AG08396 (cell line): Measurements from ENCODE around the gene HDAC2.
A peak's percentile ranks its signal among the peaks of the same experiment; 100 is the strongest.
"Not testable (repeated sequence)": the region's sequence is repeated elsewhere in the genome, so short reads cannot be mapped to it uniquely, and the experiment has no call there.

Experiments
- DNase-seq: peaks from one replicate; pipeline ENCODE4 v3.0.0; 2012; ENCODE audit warnings: low spot score, mixed read lengths

The HDAC2 gene

DNA sequence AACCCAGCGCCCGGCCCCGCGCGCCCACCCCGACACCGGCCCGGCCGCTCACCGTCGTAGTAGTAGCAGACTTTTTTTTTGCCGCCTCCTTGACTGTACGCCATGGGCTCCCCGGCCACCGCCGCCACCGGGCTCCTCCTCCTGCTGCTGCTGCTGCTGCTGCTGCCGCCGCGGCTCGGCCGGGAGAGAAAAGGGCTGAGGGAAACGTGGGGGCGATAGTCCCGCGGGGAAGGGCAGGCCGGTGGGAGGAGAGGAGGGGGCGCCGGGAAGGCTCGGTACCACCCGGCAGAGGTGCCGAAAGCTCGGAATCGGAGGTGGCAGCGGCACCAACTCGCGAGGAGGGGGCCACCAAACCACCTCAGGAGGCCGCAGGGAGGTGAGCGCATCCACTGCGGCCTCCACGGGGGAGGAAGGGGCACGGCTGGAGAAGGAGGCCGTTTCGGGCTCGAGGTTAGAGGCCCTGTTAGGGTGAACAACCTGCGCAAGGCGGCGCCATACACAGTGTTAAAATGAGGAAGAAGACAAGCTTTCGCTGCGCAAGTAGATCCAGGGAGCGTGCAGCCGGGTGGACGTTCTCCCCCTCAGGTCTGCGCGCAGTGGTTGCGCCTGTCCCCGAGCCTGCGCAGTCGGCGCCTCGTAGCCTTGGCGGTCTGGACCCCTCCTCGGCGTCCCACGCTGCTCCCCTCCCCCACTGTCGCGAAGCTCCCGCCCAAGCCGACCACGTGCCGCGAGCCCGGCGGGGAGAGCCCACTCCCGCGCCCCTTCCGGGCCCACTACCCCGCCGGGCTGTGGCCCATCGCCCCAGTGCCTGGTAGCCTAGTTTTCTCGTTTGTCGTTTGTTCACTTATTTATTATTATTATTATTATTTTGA lies at the start of gene HDAC2:
Gene HDAC2 (minus strand): TSS at position 344 of the 872 bp plus-strand sequence. CDS start 240 bp downstream, at position 104.
- DNase-seq: peak; percentile 93

DNA sequence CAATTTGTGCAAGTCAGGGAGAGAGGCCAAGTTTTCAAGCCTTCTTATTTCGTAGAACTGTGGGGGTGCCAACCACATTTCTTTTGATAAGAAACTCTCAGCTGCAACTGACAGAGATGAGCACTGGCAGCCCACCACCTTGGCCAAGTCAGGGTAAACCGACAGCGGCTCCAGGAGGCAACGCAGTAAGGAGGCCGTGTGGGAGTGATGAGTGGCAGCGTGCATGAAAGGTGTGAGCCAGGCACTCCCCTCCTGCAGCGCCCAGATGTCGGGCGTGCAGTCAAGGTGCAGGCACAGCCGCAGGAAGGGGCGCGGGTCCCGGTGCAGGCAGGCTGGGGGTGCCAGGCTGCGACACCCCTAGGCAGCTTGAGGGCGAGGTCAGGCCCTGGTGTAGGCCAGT lies 49.2 kb upstream of the HDAC2 start:
- no peak for DNase-seq

DNA sequence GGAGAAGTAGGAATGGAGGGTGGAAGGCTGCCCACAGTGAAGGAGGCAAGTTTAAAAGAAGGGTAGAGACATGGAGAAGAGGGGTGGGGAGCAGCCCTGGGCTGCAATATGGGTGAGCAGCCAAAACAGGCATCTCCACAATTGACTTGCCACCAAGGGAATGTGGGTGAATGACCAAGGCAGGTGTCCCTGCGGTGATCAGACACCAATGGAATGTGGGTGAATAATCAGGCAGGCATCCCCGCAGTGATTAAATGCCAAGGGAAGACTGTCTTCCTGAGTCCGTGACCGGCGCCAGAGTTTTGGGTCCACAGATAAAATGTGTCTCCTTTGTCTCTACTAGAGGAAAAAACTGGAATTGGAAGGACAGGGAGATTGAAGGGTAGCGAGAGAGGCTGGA lies 46.2 kb upstream of the HDAC2 start:
- not testable (repeated sequence) for DNase-seq

DNA sequence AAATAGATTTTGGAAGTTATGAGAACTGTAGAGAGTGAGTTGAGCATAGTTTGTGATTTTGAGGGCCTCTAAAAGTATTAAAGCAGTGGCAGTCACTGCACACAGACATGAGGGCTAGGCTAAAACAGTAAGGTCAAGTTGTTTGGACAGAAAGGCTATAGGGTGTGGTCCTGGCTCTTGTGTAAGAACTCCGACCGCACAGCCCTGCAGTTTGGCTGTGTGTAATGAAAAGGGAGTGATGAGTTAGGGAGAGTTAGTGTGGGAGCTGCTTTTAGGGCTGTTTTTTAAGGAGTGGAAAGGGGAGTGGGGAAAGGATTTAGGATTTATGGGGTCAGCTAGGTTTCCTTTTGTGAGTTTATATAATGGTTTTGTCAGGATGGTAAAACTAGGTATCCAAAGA lies 43.2 kb upstream of the HDAC2 start:
- not testable (repeated sequence) for DNase-seq

DNA sequence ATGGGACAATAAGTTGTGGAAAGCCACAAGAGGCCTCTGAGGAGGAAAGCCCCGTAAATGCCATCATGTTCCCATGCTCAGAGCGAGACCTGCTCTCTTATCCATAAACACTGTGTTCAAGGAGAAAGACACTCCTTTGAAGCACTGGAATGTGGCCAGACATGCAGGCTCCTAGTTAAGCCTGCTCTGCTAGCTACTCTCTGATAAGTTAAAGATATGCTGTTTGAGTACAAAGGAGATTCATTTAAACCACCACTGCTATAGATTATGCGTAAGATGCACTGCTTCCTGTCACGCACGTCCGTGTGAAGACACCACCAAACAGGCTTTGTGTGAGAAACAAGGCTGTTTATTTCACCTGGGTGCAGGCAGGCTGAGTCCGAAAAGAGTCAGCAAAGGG lies 40.5 kb upstream of the HDAC2 start:
- not testable (repeated sequence) for DNase-seq

DNA sequence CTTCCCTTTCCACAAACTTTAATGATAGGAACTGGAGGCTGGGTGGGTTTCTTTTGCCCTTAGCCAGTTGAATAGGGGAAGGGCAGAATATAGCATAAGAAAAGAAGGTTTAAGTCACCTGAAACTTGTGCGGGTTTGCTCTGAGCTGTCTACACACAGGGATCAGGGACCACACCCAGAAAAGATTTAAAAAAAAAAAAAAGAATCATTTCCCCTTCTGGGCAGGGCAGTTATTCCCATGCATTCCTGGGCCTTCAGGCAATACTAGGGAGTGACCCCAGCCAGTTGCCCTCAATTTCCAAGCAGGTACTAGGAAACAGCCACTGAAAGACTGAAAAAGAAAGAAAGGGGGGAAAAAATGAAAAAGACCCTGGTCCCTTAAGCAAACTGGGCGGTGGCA lies 39.6 kb upstream of the HDAC2 start:
- no peak for DNase-seq

DNA sequence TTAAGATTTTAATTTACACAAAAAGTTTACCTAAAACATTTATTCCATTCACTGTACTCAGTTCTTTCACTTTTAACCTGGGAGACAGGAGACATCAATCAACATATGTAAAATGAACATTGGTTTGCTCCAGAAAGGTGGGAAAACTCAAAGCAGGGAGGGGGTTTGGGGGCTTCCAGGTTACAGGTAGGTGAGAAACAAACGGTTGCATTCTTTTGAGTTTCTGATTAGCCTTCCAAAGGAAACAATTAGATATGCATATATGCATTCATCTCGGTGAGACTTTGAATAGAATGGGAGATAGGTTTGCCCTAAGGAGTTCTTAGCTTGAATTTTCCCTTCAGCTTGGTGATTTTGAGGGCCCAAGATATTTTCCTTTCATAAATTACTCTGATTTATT lies 38.2 kb upstream of the HDAC2 start:
- no peak for DNase-seq

DNA sequence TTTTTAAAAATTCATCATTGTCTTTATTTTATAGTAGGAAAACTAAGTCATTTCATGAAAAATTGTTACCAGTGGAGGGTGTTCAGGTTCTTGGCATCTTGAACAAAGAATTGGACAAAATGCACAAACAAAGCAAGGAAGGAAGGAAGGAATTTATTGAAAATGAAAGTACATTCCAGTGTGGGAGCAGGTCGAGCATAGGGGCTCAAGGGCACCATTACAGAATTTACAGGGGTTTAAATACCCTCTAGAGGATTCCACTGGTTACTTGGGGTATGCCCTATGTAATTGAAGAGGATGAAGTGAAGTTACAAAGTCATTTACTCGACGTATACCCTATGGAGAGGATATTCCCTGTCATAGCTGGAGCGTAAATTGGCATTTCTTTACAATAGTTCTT lies 37.4 kb upstream of the HDAC2 start:
- no peak for DNase-seq

DNA sequence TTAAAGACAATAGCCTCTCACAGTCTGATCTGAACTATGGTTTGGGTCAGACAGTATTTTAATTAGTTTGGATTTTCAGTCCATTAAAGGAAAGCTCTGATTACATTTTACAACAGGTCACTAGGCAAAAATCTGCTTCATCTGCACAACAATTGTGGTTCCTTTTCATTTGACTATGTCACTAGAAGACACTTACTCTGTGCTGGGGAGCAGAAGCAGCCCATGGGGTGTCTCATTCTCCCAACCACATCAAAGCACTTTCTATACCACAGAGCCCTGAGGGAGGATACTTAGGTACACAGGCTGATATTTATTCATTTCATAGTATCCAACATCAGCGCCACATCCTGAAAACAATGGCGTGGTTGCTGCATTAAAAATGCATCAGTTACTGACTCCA lies 36.6 kb upstream of the HDAC2 start:
- no peak for DNase-seq

DNA sequence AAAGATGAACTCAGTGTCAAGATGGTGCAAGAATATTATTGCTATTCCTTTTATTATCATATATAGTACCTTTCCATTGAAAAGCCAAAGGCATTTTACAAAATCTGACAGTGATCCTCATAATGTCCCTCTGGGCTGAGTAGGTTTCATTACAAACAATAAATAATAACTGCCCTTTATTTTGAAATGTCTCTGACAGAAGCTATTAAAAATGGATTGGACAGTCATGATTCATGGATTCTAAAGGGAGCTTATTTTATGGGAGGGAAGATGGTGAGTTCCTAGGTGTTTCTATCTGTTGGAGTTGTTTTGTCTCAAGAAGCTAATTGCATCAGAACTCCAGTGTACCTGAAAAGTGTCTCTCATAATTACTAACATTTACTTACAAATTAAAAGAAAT lies 30.4 kb upstream of the HDAC2 start:
- DNase-seq: no peak

DNA sequence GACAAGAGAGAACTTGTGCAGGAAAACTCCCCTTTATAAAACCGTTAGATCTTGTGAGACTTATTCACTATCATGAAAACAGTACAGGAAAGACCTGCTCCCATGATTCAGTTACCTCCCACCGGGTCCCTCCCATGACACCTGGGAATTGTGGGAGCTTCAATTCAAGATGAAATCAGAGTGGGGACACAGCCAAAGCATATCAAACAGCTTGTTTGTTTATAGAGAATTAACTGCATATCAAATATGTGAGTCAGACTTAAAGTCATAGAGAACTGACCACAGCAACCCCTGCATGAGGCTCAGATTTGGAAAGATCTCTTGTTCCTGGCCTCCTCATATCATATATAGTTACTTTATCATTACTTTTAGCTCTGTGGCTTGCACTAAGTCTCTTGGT lies 29.1 kb upstream of the HDAC2 start:
- DNase-seq: no peak

DNA sequence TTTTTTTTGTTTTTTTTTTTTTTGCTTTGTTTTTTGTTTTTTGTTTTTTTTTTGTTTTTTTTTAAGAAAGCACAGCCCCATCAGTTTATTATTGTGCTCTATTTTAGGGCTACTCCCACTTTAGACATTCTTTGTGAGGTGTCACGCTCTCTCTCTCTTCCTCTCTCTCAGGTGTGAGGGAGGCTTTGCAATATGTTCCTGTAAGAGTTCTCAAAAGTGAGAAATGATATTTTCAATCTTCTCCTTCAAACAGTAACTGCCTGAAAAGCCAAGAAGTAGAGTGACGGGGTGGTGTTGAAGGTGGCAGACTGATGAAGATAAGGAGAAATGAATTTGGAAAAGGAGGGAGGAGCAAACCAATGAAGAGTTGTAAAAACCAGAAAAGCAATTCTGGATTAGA lies 28.3 kb upstream of the HDAC2 start:
- DNase-seq: no peak

DNA sequence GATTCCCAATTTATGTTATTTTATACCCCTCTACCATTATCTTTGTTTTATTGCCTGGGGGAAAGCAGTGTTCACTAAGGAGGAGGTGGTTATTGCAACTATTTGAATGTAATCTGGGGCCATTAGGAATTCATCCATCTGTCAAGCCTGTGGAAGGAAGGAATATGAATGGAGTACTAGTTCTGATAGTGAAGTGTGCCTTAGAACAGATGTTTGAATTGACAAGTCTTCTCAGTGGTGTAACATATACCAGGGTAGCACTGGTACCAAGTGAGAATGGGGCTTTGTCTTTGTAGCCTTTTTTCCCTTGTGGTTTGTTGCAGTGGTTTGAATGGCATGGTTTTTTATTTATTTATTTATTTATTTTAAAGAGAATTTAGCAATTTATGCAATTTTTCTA lies 27.9 kb upstream of the HDAC2 start:
- no peak for DNase-seq

DNA sequence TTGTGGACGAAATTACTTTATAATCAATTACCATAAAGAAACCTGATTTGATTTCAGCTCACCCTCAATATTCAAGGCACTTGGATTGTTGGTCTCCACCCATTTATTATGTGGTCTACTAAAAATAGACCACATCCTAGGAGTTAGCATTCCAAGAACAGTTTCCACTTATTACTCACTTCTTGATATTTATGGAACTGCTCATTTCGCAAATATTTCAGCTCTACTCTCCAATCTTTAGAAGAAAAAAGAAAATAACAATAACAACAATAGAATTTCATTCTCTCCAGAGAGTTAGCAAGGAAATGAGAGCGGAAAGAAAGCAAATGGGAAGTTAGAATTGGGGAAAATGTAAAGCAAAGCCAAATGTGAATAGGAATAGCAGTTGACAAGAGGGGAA lies 26.2 kb upstream of the HDAC2 start:
- peak; percentile 54 for DNase-seq

DNA sequence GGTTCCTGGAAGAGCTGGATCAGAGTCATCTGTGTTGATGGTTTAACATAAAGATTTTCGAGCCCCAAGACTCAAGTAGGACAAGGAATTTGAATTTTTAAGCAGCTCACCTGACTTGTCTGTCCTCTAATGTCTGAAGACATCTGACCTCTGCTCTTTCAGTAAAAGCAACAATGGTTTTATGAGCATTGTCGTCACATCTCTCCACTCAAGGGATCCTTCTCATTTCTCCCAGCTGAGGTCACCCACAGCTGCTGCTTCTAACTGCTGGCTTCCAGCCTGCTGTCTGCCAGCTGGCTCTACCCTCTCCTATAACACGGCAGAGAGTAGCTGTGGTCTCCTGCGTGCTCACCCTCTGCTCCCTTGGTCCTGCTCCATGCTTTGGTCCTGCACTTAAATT lies 24.7 kb upstream of the HDAC2 start:
- DNase-seq: peak; percentile 77

DNA sequence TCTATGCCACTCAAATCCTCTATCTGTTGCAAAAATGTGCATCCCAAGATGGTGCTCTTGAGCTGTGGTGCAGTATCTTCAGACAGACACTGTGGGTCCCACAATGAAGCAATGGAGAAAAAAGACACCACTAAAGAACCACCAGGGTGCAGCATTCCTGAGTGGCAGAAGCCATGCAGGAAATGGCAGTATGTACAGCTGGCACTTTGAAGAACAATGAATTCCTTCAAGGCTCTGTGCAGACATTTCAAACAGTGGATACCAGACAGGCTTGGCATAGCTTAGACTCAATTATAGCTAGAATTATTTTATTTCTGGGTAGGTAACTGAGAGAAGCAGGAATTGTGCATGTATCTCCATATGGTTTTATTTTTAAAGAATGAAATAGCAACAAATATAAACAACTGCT lies 24.0 kb upstream of the HDAC2 start:
- peak; percentile 78 for DNase-seq

DNA sequence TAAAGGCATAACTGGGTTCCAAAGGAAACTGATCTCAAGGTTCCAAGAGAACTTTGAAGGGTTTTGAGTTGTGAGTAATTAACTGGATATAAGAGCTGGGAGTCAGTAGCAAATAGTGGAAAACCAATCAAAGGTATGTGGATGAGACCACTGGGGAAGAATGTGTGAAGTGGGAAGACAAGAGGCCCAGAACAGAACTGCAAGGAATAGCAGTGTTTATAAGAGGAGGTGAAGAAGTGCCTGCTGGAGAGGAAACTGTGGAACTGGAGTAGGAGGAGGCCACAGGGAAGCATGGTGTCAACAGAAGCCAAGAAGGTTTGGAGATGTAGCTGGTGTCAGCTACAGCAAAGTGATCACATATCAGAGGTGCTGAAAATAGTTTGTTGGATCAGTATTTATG lies 18.7 kb upstream of the HDAC2 start:
- no peak for DNase-seq

DNA sequence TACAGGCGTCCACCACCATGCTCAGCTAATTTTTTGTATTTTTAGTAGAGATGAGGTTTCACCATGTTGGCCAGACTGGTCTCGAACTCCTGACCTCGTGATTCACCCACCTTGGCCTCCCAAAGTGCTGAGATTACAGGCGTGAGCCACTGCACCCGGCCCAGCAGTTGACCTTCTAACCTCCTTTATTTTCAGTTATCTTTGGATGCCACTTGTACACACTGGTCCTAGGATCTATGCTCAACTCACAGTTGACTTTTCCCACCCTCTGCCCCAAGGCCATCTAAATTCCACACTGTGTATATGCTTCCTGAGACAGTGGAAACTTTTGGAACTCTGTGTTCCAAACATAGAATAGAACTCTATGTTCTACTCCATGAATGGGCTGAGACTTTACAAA lies 11.7 kb upstream of the HDAC2 start:
- DNase-seq: not testable (repeated sequence)

DNA sequence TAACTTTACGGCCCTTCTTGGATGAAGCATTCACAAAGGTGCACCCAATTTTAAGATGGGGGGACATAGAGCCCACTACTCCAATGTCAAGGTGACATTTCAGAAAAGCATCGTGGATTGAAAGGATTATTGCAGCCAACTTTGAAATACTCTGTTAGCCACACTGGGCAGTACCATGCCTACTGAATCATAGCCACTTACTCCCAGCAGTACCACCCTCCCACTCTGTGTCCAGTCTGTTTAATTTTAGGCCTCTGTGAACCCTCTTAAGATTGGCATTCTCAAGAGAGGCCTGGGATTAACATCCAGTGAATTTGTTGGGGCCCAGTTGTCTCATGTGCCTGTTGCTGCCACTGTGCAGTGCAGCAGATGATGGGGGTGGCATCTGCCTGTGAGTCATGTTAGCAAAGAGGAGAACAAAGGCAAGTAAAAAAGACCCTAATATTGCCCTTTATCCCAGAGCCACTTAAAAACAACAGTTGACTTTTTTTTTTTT lies 11.2 kb upstream of the HDAC2 start:
- DNase-seq: no peak

DNA sequence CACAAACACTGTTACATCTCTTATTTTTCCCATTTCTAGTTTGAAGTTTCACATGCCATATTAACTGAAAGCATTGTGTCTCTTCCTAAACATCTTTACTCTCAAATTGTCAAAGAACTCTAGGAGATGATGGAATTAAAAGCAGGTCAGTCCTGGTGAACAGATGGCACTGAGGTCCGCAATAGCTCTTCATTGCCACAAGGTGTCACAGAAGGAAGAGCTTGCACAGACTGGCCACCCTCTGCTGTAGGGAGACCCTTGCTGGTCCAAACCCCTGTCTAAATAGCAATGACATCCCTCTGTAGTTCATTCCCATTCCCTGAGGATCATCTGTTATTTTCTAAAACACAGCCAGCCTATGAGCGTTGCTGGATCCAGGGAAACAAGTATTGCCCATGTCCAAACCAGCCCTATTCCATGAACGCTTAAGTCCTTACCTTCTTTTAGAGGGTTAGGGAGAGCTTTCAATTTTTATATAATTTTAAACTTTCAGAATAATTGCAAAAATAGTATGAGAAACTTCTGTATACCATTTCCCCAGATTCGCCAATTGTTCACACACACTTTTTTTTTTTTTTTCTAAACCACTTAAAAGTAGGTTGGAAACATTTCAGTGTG lies 10.1 kb upstream of the HDAC2 start:
- peak; percentile 16 for DNase-seq

DNA sequence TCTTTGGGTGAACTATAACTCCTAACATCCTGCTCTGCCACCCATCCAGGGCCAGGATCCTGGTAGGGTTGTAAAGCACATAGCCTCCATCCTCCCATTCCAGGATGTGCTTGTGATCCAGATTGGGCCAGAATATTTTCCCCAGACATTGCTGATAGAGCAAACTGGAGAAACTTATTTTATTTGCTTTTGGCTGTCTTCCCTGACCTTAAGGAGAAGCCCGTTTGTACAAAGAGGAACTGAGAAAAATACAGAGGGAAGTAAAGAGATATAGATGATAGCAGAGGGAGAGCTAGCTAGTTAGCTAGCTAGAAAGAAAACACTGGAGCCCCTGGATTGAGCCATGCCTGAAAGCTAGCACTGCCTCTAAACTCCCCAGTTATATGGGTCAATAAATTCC lies 9.0 kb upstream of the HDAC2 start:
- DNase-seq: no peak

DNA sequence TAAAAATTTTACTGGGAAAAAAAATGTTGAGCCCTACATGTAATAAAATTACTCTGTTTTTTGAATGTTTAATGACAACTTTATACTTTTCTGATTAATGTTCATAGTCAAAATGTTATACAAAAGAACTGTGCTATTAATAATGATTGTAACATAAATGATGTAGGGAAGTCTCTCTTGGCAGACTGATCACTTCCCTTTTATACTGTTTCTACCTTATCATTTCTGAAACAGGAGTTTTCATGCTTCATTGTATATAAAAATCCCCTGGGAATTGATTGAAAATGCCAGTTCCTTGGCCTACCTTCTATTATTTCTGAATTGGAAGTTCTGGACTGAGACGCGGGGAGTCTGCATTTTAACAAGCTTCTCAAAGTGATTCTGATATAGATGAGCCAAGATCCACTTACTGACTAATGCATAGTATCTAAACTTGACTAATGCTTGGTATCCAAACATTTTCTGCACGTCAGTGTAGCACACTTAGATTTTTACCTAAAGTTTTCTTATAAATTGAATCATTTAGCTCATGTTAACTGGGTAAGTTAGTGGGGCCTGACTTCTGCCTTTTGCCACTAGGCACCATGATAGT lies 7.2 kb upstream of the HDAC2 start:
- no peak for DNase-seq

DNA sequence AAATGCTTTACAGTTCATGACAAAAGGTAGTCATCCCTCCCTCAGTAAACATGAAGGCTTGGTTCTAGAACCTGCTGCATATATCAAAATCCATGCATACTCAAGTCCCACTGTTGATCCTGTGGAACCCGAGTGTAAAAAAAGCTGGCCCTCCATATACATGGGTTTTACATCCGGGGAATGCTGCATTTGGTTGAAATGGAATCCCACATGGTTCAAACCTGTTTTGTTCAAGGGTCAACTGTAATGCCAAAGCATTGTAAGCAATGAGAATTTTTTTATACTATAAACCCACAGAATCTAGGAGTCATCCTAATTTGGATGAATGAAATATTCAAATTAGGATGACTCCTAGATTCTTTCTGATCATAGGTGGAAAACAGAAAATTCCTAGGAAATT lies 5.9 kb upstream of the HDAC2 start:
- no peak for DNase-seq
